Measurements from ENCODE around the gene FAF1. TPM values are rescaled to one million over a fixed set of nuclear protein-coding genes. Genes with fewer than 3 reads are reported as not detected.
"Not testable (repeated sequence)": the region's sequence is repeated elsewhere in the genome, so short reads cannot be mapped to it uniquely, and the experiment has no call there.

Gene FAF1
- total RNA-seq (2014; rRNA removed; shearing (Covaris generic)) = 84.8 and 135 TPM in 2 replicates

GRCh38 chr1:50959913-50960844 is at the start of gene FAF1:
Gene FAF1, minus strand, starts transcription at chr1:50960267. Its CDS starts 456 bp downstream, at chr1:50959811.
- DNase-seq (ENCODE audit: low read depth) = peak; percentile 97

- DNase-seq (ENCODE audit: low read depth) = no peak
Measured at GRCh38 chr1:51009381-51009780, 49.3 kb upstream of the FAF1 start.

DNA sequence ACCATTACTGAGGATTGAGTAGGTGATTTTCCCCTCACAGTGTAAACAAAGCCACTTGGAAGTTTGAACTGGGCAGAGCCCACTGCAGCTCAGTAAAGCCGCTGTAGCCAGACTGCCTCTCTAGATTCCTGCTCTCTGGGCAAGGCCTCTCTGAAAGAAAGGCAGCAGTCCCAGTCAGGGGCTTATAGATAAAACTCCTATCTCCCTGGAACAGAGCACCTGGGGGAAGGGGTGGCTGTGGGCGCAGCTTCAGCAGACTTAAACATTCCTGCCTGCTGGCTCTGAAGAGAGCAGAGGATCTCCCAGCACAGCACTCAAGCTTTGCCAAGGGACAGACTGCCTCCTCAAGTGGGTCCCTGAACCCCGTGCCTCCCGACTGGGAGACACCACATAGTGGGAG is 45.5 kb upstream of the FAF1 start:
- not testable (repeated sequence) for DNase-seq (ENCODE audit: low read depth)

DNA sequence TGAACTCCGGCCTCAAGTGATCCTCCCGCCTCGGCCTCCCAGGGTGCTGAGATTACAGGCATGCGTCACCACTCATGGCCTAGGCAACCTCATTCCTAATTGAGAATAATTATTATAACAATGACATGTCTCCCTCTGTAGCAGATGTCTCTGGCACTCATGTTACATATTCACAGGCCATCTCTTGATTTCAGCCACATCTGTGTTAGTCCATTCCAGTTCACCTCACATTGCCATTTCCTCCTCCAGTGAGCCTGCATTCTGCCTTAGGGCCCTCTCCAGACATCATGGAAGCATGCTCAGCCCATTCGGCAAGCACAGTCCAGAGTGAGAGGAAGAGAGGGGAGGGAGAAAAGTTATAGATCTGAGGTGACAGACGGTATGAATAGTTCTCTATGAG is 42.4 kb upstream of the FAF1 start:
- DNase-seq (ENCODE audit: low read depth) = no peak

- no peak for DNase-seq (ENCODE audit: low read depth)
Measured at GRCh38 chr1:51000651-51001050, 40.6 kb upstream of the FAF1 start.

- no peak for DNase-seq (ENCODE audit: low read depth)
Measured at GRCh38 chr1:51000160-51000559, 40.1 kb upstream of the FAF1 start.

DNA sequence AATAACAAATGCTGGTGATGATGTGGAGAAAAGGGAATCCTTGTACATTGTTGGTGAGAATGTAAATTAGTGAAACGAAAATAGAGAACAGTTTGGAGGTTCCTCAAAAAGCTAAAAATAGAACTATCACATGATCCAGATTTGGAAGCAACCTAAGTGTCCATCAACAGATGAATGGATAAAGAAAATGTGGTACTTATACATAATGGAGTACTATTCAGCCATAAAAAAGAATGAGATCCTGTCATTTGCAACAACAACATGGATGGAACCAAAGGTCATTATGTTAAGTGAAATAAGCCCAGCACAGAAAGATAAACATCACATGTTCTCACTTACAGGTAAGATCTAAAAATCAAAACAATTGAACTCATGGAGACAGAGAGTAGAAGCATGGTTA is 39.3 kb upstream of the FAF1 start:
- DNase-seq (ENCODE audit: low read depth) = not testable (repeated sequence)

DNA sequence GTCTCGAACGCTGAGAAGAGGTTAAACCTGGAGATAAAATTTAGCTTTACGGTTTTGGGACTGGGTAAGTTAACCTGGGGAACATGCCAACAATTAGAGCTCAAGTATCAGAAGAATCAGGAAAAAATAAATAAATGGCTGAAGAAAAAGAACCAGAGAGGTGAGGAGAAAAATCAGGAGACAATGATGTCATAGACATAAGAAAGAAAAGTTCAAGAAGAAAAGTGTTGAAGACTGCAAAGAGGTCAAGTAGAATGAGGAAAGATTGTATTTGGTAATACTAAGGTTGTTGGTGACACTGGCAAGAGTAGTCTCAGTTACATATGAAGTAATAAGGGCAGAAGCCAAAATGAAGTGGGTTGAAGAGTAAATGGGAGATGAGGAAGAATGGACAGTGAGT is 36.0 kb upstream of the FAF1 start:
- no peak for DNase-seq (ENCODE audit: low read depth)

GRCh38 chr1:50995651-50996050 is 35.6 kb upstream of the FAF1 start:
- no peak for DNase-seq (ENCODE audit: low read depth)

GRCh38 chr1:50994997-50995396 is 34.9 kb upstream of the FAF1 start:
- no peak for DNase-seq (ENCODE audit: low read depth)

DNA sequence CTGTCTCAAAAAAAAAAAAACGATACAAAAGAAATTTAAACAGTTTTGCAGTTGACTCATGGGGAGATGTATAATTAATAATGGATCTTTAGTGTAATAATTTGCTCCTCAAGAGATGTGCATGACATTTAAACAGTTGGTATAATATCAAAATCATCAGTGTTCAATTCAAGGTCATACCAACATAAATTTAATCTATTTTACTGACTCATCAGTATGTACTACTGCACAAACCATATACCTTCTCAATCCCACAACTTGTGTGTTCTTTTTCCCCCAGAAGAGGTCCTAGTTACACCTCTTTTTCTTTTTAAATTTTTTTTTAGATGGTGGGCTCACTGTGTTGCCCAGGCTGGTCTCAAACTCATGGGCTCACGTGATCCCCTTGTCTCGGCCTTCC is 33.6 kb upstream of the FAF1 start:
- DNase-seq (ENCODE audit: low read depth) = no peak

DNA sequence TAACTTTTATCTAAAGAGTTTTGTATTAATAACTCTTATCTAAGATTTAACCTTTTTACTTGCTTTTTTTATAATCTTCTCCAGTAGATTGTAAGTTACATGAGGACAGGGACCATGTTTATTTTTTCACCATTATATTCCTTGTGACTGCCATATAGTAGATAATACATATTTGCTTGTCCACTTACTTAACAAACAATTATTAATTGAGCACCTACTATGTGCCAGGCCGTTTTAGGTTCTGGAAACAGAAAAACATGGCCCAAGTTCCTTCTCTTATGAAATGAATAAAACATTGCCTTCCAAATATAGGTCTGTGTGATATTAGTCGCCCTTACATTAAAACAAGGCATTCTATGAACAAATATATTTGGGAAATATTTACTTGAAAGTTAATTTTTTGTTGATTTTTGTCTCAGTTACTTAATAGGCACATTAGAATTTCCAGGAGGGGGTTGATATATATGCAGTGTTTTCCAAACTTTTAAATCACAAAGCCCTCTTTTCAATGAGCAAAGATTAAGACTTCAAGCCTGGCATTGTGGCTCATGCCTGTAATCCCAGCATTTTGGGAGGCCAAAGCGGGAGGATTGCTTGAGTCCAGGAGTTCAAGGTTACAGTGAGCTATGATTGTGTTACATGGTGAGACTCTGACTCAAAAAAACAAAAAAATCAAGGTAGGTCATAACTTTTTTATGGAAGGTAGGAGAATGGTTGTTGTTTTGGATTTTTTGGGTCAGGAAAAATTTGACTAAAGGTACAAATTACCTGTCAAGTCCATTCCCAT is 32.7 kb upstream of the FAF1 start:
- no peak for DNase-seq (ENCODE audit: low read depth)

- peak; percentile 66 for DNase-seq (ENCODE audit: low read depth)
Measured at GRCh38 chr1:50989694-50990093, 29.6 kb upstream of the FAF1 start.

DNA sequence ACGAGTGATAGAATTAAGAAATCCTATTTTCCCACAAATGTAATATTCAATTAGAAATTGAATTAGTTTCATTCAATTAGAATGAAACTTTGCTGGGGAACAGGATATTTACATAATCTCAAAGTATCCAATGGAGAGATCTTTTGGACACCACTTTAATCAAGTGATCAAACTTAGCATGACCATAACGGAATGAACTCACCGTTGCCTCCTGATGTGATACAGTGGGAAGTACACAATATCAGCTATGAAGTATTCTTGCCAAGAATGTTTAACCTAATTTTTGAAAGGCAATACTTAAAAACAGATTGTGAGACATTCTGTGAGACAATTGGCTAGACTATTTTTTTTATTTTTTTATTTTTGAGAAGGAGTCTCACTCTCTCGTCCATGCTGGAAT is 26.6 kb upstream of the FAF1 start:
- peak; percentile 28 for DNase-seq (ENCODE audit: low read depth)

- DNase-seq (ENCODE audit: low read depth) = peak; percentile 90
Measured at GRCh38 chr1:50985094-50985493, 25.0 kb upstream of the FAF1 start.

- no peak for DNase-seq (ENCODE audit: low read depth)
Measured at GRCh38 chr1:50983219-50983802, 23.2 kb upstream of the FAF1 start.

GRCh38 chr1:50982611-50983010 is 22.5 kb upstream of the FAF1 start:
- no peak for DNase-seq (ENCODE audit: low read depth)

GRCh38 chr1:50981741-50982140 is 21.7 kb upstream of the FAF1 start:
- DNase-seq (ENCODE audit: low read depth) = peak; percentile 66

DNA sequence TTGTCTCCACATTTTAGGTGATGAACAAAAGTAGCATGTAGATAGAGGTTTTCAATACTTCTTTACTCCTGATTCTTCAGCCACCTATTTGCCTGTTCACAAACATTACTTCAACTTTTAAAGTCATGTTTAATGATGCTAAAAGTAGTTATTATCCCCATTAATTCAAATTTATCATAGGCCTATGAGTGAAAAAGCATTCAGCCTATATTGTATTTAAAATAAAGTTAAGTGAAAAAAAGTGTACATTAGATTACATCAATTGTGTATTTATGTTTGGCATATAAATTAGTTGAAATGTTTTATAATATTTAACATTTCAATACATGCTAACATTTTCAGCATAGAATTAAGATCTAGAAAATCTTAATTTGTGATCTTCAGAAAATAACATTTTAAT is 20.4 kb upstream of the FAF1 start:
- DNase-seq (ENCODE audit: low read depth) = no peak

- DNase-seq (ENCODE audit: low read depth) = no peak
Measured at GRCh38 chr1:50979937-50980336, 19.9 kb upstream of the FAF1 start.

- DNase-seq (ENCODE audit: low read depth) = peak; percentile 79
Measured at GRCh38 chr1:50978852-50979781, 19.1 kb upstream of the FAF1 start.

All from M059J (cell line).